SK-N-SH treated with all-trans-retinoic acid at 6 μM for 48 hours (cell line): ENCODE data around the gene IL16.

ENCODE experiments used
- ARNTL ChIP-seq: fragments of 450-650 bp; formaldehyde crosslinking; IDR thresholded peaks from 2 replicates; pipeline ENCODE4 v1.5.0; 2020; ENCODE audit warnings: low read depth, mild to moderate bottlenecking, moderate library complexity, borderline replicate concordance
- CREB5 ChIP-seq: fragments of 250-450 bp; sonication (Bioruptor Pico); IDR thresholded peaks from 2 replicates; pipeline ENCODE4 v1.5.1; 2020; ENCODE audit warnings: low read depth, mild to moderate bottlenecking, moderate library complexity
- CSRNP3 ChIP-seq: fragments of 250-450 bp; sonication (Bioruptor Pico); IDR thresholded peaks from 2 replicates; pipeline ENCODE4 v1.5.1; 2021; ENCODE audit warnings: mild to moderate bottlenecking, moderate library complexity
- GLIS3 ChIP-seq: fragments of 250-450 bp; sonication (Bioruptor Pico); IDR thresholded peaks from 2 replicates; pipeline ENCODE4 v1.5.0; 2020; ENCODE audit warnings: mild to moderate bottlenecking, moderate library complexity
- OSR1 ChIP-seq: fragments of 250-450 bp; sonication (Bioruptor Pico); IDR thresholded peaks from 2 replicates; pipeline ENCODE4 v1.8.0; 2022; ENCODE audit warnings: moderate library complexity, mild to moderate bottlenecking, inconsistent platforms
- POU6F1 ChIP-seq: fragments of 250-450 bp; sonication (Bioruptor Pico); IDR thresholded peaks from 2 replicates; pipeline ENCODE4 v1.8.0; 2021; ENCODE audit warnings: low read depth, mild to moderate bottlenecking, moderate library complexity, borderline replicate concordance
- PPARA ChIP-seq: fragments of 250-450 bp; sonication (Bioruptor Pico); IDR thresholded peaks from 2 replicates; pipeline ENCODE4 v1.5.0; 2020; ENCODE audit warnings: mild to moderate bottlenecking, borderline replicate concordance
- SNAI2 ChIP-seq: fragments of 250-450 bp; sonication (Bioruptor Pico); IDR thresholded peaks from 2 replicates; pipeline ENCODE4 v1.5.0; 2020; ENCODE audit warnings: mild to moderate bottlenecking, moderate library complexity
- TOX ChIP-seq: fragments of 250-450 bp; sonication (Bioruptor Pico); IDR thresholded peaks from 2 replicates; pipeline ENCODE4 v1.8.0; 2021; ENCODE audit warnings: mild to moderate bottlenecking, moderate library complexity, borderline replicate concordance
- TSHZ2 ChIP-seq: fragments of 250-450 bp; sonication (Bioruptor Pico); IDR thresholded peaks from 2 replicates; pipeline ENCODE4 v1.5.0; 2020; ENCODE audit warnings: mild to moderate bottlenecking, moderate library complexity
- ZFP3 ChIP-seq: fragments of 250-450 bp; sonication (Bioruptor Pico); IDR thresholded peaks from 2 replicates; pipeline ENCODE4 v1.5.0; 2020; ENCODE audit warnings: mild to moderate bottlenecking, moderate library complexity
- ZFP30 ChIP-seq: fragments of 450-650 bp; formaldehyde crosslinking; IDR thresholded peaks from 2 replicates; pipeline ENCODE4 v1.5.0; 2022; ENCODE audit warnings: mild to moderate bottlenecking, moderate library complexity

- no peak for TF ChIP-seq ARNTL
- no peak for TF ChIP-seq SNAI2 (CRISPR knock-in tag)
- no peak for TF ChIP-seq ZFP30 (CRISPR knock-in tag)
- no peak for TF ChIP-seq PPARA (CRISPR knock-in tag)
- TF ChIP-seq CSRNP3 (CRISPR knock-in tag), result no peak
- TF ChIP-seq GLIS3, result no peak
- TF ChIP-seq OSR1 (CRISPR knock-in tag), result no peak
- no peak for TF ChIP-seq ZFP3 (CRISPR knock-in tag)
- no peak for TF ChIP-seq CREB5
- TF ChIP-seq TOX (CRISPR knock-in tag), result no peak
- TF ChIP-seq POU6F1 (CRISPR knock-in tag), result no peak
- TF ChIP-seq TSHZ2 (CRISPR knock-in tag), result no peak
Observed at GRCh38 chr15:81336568-81336967, 139.9 kb downstream of the IL16 start.
